Measurements from ENCODE around the gene DNAJB13. TPM values are rescaled to one million over a fixed set of nuclear protein-coding genes. Genes with fewer than 3 reads are reported as not detected.

The DNAJB13 gene
- total RNA-seq, 1 experiment from 2014 or later, result 0.24 TPM

GRCh38 chr11:73972187-73972586, 21.4 kb downstream of the DNAJB13 start (continued):
- TF ChIP-seq CTCF (IDR thresholded peaks at IDR 0.05), result no peak

GRCh38 chr11:73972620-73973449, 22.0 kb downstream of the DNAJB13 start:
- CTCF ChIA-PET, result no interaction called here
- POLR2A ChIA-PET, result interaction anchor here (2.4 kb wide), 1 partner anchor 9 kb away, joined by 8 read pairs; the partner anchor contains the start of gene UCP2
- no peak overlapping the region; the same call in 1 of the 2 replicates for H3K27ac Mint-ChIP-seq

GRCh38 chr11:73974604-73975478, 24.0 kb downstream of the DNAJB13 start:
- CTCF ChIA-PET, result no interaction called here
- POLR2A ChIA-PET, result no interaction called here
- ATAC-seq, result no peak
- TF ChIP-seq GTF2I (CRISPR knock-in tag; conservative IDR thresholded peaks at IDR 0.05), result no peak
- Mint-ChIP-seq H3K27ac (no peak overlapping the region; the same call in 1 of the 2 replicates), H3K9me3 (no peaks in the 10 kb centered on the region), H3K4me3 (no peak overlapping the region), H3K36me3 (peaks cover 56% of the 10 kb centered on the region), H3K27me3 (ENCODE audit: low read depth) (no peaks in the 10 kb centered on the region; the same call in 1 of the 2 replicates), H3K4me1 (peaks cover 2% of the 10 kb centered on the region)
- no peak for DNase-seq (ENCODE audit: low spot score)

More at GRCh38 chr11:73972620-73973449, 22.0 kb downstream of the DNAJB13 start:
- TF ChIP-seq ZNF219 (CRISPR knock-in tag; IDR thresholded peaks at IDR 0.05; ENCODE audit: borderline replicate concordance), result no peak
- TF ChIP-seq NFE2L1 (CRISPR knock-in tag; IDR thresholded peaks at IDR 0.05), result no peak
- no peak for TF ChIP-seq TP53 (CRISPR knock-in tag; IDR thresholded peaks at IDR 0.05)
- TF ChIP-seq JAZF1 (CRISPR knock-in tag; IDR thresholded peaks at IDR 0.05), result no peak
- no peak for TF ChIP-seq FOXJ3 (CRISPR knock-in tag; IDR thresholded peaks at IDR 0.05; ENCODE audit: borderline replicate concordance)
- no peak for TF ChIP-seq MYBL2 (CRISPR knock-in tag; IDR thresholded peaks at IDR 0.05)
- no peak for TF ChIP-seq GRHL2 (CRISPR knock-in tag; IDR thresholded peaks at IDR 0.05; ENCODE audit: insufficient replicate concordance, severe bottlenecking)
- TF ChIP-seq TCF7 (CRISPR knock-in tag; IDR thresholded peaks at IDR 0.05; ENCODE audit: low read depth), result no peak
- no peak for TF ChIP-seq ZSCAN18 (CRISPR knock-in tag; IDR thresholded peaks at IDR 0.05)
- TF ChIP-seq TEAD4 (CRISPR knock-in tag; IDR thresholded peaks at IDR 0.05), result no peak
- no peak for TF ChIP-seq E2F1 (CRISPR knock-in tag; IDR thresholded peaks at IDR 0.05)
- no peak for TF ChIP-seq ZNF512 (CRISPR knock-in tag; IDR thresholded peaks at IDR 0.05; ENCODE audit: borderline replicate concordance)
- Mint-ChIP-seq H3K27me3 (ENCODE audit: low read depth) (peaks cover 10% of the 10 kb centered on the region; the same call in 1 of the 2 replicates), H3K36me3 (peaks cover 40% of the 10 kb centered on the region), H3K4me3 (no peak overlapping the region), H3K9me3 (no peaks in the 10 kb centered on the region), H3K4me1 (no peaks in the 10 kb centered on the region)
- ATAC-seq (no peak), DNase-seq (ENCODE audit: low spot score) (no peak)

All from WTC11 (cell line).